ENCODE data around the gene UPK3BL2. TPM values are rescaled to one million over a fixed set of nuclear protein-coding genes. Genes with fewer than 3 reads are reported as not detected.
"Not testable (repeated sequence)": the region's sequence is repeated elsewhere in the genome, so short reads cannot be mapped to it uniquely, and the experiment has no call there.

The UPK3BL2 gene
- total RNA-seq, 2 donors from 2014 or later = 9.8 to 25.5 TPM

DNA sequence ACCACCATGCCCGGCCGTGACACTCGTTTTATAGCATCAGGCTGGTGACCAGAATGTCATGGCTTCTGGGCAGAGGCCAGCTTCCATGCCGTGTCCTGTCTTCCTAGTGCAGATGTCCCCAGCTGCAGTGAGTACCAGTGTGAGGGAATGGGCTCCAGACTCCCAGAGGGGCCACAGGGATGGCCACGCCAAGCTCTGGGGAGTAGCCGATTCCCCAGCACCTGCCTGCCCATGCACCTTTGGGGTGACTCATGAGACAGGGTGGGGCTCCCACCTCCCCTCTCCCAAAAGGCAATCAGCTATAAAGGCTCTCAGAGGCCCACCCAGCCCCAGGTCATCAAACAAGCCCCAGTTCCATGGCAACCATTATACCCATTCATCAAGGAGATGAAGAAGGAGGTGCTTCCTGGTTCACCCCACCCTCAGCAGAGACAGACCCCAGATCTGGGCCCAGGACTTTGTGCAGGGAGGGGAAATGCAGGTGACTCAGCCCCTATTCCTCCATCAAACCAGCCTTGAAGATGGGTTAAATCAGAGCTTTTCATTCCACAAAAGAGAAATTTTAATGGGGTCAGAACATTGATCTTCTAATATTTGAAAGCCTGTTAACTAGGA, 7.4 kb upstream of the UPK3BL2 start, which contains the start of gene SPDYE2:
SPDYE2 (plus strand) TSS at position 419 of the 615 bp plus-strand sequence. CDS start 2,030 bp downstream, outside the sequence.
- WGBS, 2 experiments (ENCODE audit: insufficient coverage in 1 of 2, insufficient read length in 1 of 2) = no CpG with 5 or more reads among the region's 6 CpGs
- not testable (repeated sequence) for H3K27me3 ChIP-seq (ENCODE audit: control insufficient read depth, insufficient read depth, low read length, poor library complexity, severe bottlenecking); H3K9me3 ChIP-seq (ENCODE audit: control insufficient read depth, low read length); H3K9me3 Mint-ChIP-seq; H3K36me3 ChIP-seq (ENCODE audit: control insufficient read depth, insufficient read depth, low read length); H3K36me3 Mint-ChIP-seq (ENCODE audit: low read depth); H3K4me1 Mint-ChIP-seq; H3K27me3 Mint-ChIP-seq (ENCODE audit: insufficient read depth); DNase-seq; H3K27ac Mint-ChIP-seq; H3K4me3 Mint-ChIP-seq; H3K27ac ChIP-seq (ENCODE audit: low read depth, low read length); H3K4me3 ChIP-seq (ENCODE audit: low read length); H3K4me1 ChIP-seq (ENCODE audit: control insufficient read depth, insufficient read depth, low read length); H3K9ac ChIP-seq (ENCODE audit: extremely low read depth, low read length, poor library complexity, severe bottlenecking)

GRCh38 chr7:102546353-102546752, 2.9 kb upstream of the UPK3BL2 start:
- H3K9me3 Mint-ChIP-seq; H3K4me3 Mint-ChIP-seq; H3K36me3 ChIP-seq (ENCODE audit: control insufficient read depth, insufficient read depth, low read length); H3K4me1 ChIP-seq (ENCODE audit: control insufficient read depth, insufficient read depth, low read length); H3K27ac Mint-ChIP-seq; H3K4me3 ChIP-seq (ENCODE audit: low read length); H3K9ac ChIP-seq (ENCODE audit: extremely low read depth, low read length, poor library complexity, severe bottlenecking); H3K27me3 ChIP-seq (ENCODE audit: control insufficient read depth, insufficient read depth, low read length, poor library complexity, severe bottlenecking); H3K27ac ChIP-seq (ENCODE audit: low read depth, low read length); DNase-seq; H3K27me3 Mint-ChIP-seq (ENCODE audit: insufficient read depth); H3K4me1 Mint-ChIP-seq; H3K9me3 ChIP-seq (ENCODE audit: control insufficient read depth, low read length); H3K36me3 Mint-ChIP-seq (ENCODE audit: low read depth): not testable (repeated sequence)
- WGBS, 2 experiments (ENCODE audit: insufficient coverage in 1 of 2, insufficient read length in 1 of 2) = no CpG with 5 or more reads among the region's 6 CpGs

- not testable (repeated sequence) for H3K9me3 ChIP-seq (ENCODE audit: control insufficient read depth, low read length); H3K27ac Mint-ChIP-seq; H3K27ac ChIP-seq (ENCODE audit: low read depth, low read length); H3K4me1 ChIP-seq (ENCODE audit: control insufficient read depth, insufficient read depth, low read length); H3K36me3 Mint-ChIP-seq (ENCODE audit: low read depth); DNase-seq; H3K9me3 Mint-ChIP-seq; H3K9ac ChIP-seq (ENCODE audit: extremely low read depth, low read length, poor library complexity, severe bottlenecking); H3K4me1 Mint-ChIP-seq; H3K36me3 ChIP-seq (ENCODE audit: control insufficient read depth, insufficient read depth, low read length); H3K27me3 ChIP-seq (ENCODE audit: control insufficient read depth, insufficient read depth, low read length, poor library complexity, severe bottlenecking); H3K4me3 Mint-ChIP-seq; H3K27me3 Mint-ChIP-seq (ENCODE audit: insufficient read depth); H3K4me3 ChIP-seq (ENCODE audit: low read length)
- WGBS, 2 experiments (ENCODE audit: insufficient coverage in 1 of 2, insufficient read length in 1 of 2) = 99% methylated on average over 6 of the region's 12 CpGs; no CpG with 5 or more reads in 1 of the 2 experiments
These were observed 1.8 kb upstream of the UPK3BL2 start for GRCh38 chr7:102545288-102545687.

DNA sequence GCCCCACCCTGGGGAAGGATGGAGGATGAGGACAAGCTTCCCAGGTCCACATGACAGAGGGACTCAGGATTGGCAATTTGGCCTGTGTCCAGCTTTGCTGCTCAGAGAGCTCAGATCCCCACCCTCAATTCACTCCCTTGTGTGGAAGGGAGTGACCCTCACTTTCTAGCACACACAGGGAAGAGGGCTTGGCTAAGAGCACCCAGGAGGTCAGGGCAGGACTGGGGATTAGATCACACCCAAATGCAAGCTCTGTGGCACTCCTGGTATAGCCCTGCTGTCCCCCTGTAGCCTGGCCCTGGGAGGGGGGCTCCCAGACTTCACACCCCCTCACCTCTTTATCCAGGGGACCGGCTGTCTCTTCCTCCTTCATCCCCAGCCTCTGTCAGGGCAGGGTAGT, 876 bp upstream of the UPK3BL2 start:
- not testable (repeated sequence) for H3K27me3 Mint-ChIP-seq (ENCODE audit: insufficient read depth); H3K27ac ChIP-seq (ENCODE audit: low read depth, low read length); H3K4me3 Mint-ChIP-seq; H3K27ac Mint-ChIP-seq; H3K4me3 ChIP-seq (ENCODE audit: low read length); H3K36me3 Mint-ChIP-seq (ENCODE audit: low read depth); DNase-seq; H3K4me1 Mint-ChIP-seq; H3K9ac ChIP-seq (ENCODE audit: extremely low read depth, low read length, poor library complexity, severe bottlenecking); H3K4me1 ChIP-seq (ENCODE audit: control insufficient read depth, insufficient read depth, low read length); H3K9me3 ChIP-seq (ENCODE audit: control insufficient read depth, low read length); H3K27me3 ChIP-seq (ENCODE audit: control insufficient read depth, insufficient read depth, low read length, poor library complexity, severe bottlenecking); H3K36me3 ChIP-seq (ENCODE audit: control insufficient read depth, insufficient read depth, low read length); H3K9me3 Mint-ChIP-seq
- WGBS, 2 experiments (ENCODE audit: insufficient coverage in 1 of 2, insufficient read length in 1 of 2) = no CpG with 5 or more reads among the region's 1 CpG

DNA sequence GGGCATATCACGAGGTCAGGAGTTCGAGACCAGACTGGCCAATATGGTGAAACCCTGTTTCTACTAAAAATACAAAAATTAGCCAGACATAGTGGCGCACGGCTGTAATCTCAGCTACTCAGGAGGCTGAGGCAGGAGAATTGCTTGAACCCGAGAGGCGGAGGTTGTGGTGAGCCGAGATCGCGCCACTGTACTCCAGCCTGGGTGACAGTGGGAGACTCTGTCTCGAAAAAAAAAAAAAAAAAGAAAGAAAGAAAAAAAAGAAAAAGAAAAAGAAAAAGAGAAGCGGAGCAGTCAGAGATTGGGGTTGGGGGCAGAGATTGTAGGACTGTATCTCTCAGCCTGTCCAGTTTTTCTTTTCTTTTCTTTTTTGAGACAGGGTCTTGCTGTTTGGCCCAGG, 725 bp downstream of the UPK3BL2 start:
- no CpG with 5 or more reads among the region's 11 CpGs for WGBS, 2 experiments (ENCODE audit: insufficient coverage in 1 of 2, insufficient read length in 1 of 2)

DNA sequence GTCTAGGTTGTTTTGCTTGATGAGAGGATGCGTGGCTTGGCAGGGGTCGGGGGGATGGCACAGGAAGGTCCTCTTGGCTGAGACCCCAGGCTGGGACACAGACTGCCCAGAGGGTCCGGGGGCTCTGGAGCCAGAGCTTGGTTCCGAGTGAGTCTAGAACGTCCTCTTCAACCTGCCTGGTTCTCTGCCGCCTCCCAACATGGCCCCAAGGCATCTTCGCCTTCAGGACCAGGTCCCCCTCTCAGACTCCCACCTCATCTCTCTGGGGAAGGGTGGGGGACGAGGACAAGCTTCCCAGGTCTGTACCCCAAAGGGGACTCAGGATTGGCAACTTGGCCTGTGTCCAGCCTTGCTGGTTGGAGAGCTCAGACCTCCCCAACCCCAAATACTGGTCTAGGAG, 1.4 kb downstream of the UPK3BL2 start:
- H3K4me1 Mint-ChIP-seq; H3K4me1 ChIP-seq (ENCODE audit: control insufficient read depth, insufficient read depth, low read length); H3K27ac ChIP-seq (ENCODE audit: low read depth, low read length); H3K36me3 Mint-ChIP-seq (ENCODE audit: low read depth); H3K27me3 ChIP-seq (ENCODE audit: control insufficient read depth, insufficient read depth, low read length, poor library complexity, severe bottlenecking); H3K27ac Mint-ChIP-seq; H3K9me3 ChIP-seq (ENCODE audit: control insufficient read depth, low read length); H3K36me3 ChIP-seq (ENCODE audit: control insufficient read depth, insufficient read depth, low read length); DNase-seq; H3K9me3 Mint-ChIP-seq; H3K9ac ChIP-seq (ENCODE audit: extremely low read depth, low read length, poor library complexity, severe bottlenecking); H3K4me3 Mint-ChIP-seq; H3K27me3 Mint-ChIP-seq (ENCODE audit: insufficient read depth); H3K4me3 ChIP-seq (ENCODE audit: low read length): not testable (repeated sequence)
- no CpG with 5 or more reads among the region's 8 CpGs for WGBS, 2 experiments (ENCODE audit: insufficient coverage in 1 of 2, insufficient read length in 1 of 2)

More for the DNA sequence above, 725 bp downstream of the UPK3BL2 start:
- not testable (repeated sequence) for H3K4me1 Mint-ChIP-seq; H3K36me3 ChIP-seq (ENCODE audit: control insufficient read depth, insufficient read depth, low read length); H3K9me3 Mint-ChIP-seq; H3K27me3 ChIP-seq (ENCODE audit: control insufficient read depth, insufficient read depth, low read length, poor library complexity, severe bottlenecking); H3K9me3 ChIP-seq (ENCODE audit: control insufficient read depth, low read length); H3K4me3 ChIP-seq (ENCODE audit: low read length); H3K36me3 Mint-ChIP-seq (ENCODE audit: low read depth); H3K27ac Mint-ChIP-seq; H3K9ac ChIP-seq (ENCODE audit: extremely low read depth, low read length, poor library complexity, severe bottlenecking); H3K4me3 Mint-ChIP-seq; DNase-seq; H3K27me3 Mint-ChIP-seq (ENCODE audit: insufficient read depth); H3K27ac ChIP-seq (ENCODE audit: low read depth, low read length); H3K4me1 ChIP-seq (ENCODE audit: control insufficient read depth, insufficient read depth, low read length)

GRCh38 chr7:102540604-102541003, 2.9 kb downstream of the UPK3BL2 start:
- H3K4me1 ChIP-seq (ENCODE audit: control insufficient read depth, insufficient read depth, low read length); H3K9me3 ChIP-seq (ENCODE audit: control insufficient read depth, low read length); H3K36me3 Mint-ChIP-seq (ENCODE audit: low read depth); H3K27ac ChIP-seq (ENCODE audit: low read depth, low read length); H3K27me3 Mint-ChIP-seq (ENCODE audit: insufficient read depth); H3K9me3 Mint-ChIP-seq; H3K36me3 ChIP-seq (ENCODE audit: control insufficient read depth, insufficient read depth, low read length); H3K4me3 Mint-ChIP-seq; H3K27ac Mint-ChIP-seq; H3K9ac ChIP-seq (ENCODE audit: extremely low read depth, low read length, poor library complexity, severe bottlenecking); H3K4me3 ChIP-seq (ENCODE audit: low read length); H3K27me3 ChIP-seq (ENCODE audit: control insufficient read depth, insufficient read depth, low read length, poor library complexity, severe bottlenecking); H3K4me1 Mint-ChIP-seq; DNase-seq: not testable (repeated sequence)
- WGBS, 2 experiments (ENCODE audit: insufficient coverage in 1 of 2, insufficient read length in 1 of 2) = 90% methylated on average over 4 of the region's 6 CpGs; no CpG with 5 or more reads in 1 of the 2 experiments

Measured in endodermal cell (in vitro differentiated cells).